ENCODE measurements around the gene SNF8.

The SNF8 gene

DNA sequence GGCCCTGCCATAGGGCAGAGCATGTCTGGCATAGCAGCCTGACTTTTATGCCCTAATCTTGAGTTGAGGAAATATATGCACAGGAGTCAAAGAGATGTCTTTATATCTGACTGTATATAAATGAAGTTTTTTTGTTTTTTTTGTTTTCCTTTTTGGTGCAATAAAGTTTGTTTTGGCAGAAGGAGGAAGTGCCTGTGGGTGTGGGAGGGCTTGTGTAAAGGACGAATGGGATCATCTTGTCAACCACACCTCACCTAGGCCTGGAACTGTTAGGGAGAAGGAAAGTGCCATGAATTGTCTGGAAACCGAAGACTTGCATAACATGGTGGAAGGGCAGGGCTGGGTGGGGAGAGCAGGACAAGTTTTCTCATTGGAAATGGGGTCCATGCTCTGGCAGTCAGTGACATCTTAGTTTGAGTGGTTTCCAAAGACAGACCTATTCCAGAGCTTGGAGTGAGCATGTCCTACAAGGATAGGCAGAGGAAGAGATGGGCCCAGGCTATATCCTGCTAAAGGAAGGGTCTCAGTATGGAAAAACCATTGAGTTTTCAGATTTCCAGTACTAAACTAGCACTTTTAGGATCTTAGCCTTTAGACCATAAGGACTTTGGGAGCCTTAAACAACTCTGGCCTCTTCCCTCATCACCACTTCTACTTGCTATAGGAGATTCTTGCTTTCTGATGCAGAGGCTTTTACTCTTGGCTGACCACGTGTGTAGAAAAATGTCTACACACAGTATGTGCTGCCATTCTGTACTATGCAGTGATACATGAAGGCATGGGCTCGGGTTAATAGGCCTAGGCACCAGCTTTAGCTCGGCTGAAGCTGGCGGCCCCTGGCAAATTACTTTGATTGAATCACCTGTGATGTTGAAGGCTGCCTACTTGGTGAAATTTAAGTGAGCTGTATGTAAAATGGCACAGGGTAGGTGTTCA, 15.5 kb downstream of the SNF8 start:
- no peak for DNase-seq

DNA sequence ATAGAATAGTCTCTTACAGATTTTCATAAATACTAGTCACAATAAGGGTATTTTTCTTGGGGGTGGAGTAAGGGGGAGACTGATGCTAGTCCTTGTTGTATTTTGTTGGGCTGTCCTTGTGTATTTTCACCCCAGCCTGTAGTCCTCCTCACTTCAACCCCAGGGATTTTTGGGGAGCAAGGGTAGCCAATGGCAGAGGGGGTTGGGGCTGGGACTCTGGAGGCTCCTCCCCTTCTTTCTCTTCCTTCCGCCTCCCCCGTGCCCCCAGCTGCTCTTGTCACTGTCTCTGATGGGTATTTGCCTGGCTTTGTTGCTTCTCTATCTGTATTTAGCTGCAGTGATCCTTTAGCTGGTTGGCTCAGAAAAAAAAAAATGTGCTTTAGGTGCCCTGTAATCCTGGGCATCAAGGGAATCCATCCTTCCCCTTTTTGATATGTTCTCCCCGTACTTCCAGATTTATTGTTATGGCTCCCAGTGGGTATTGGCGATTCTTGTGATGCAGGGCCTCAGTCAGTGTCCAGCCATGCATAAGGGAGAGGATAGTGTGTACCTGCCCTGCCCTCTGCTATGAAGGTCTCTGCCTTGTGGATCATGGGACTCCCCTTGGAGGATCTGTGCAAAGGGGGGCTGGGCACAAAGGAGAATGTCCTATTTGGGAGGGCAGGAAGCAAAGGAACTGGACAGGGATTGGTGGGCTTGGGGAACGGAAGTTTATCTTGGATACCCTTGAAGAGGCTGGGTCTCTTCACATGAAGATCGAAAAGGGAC, 16.5 kb downstream of the SNF8 start:
- no peak for DNase-seq

DNA sequence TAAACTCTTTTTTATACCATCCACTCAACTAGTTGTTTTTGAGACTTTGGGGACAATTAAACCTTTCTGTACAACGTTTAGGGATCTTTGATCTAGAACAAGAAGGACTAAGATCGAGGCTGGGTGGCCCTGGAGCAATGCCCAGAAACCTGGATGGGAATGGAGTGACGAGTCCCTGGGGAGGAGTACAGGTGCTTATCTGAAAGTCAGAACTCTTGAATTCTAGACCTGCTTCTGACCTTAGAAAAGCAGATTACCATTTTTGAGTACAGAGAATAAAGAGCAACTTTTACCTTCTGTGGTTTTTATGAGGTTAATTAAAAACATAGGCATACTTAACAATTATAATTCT, 18.7 kb downstream of the SNF8 start:
- DNase-seq = no peak

DNA sequence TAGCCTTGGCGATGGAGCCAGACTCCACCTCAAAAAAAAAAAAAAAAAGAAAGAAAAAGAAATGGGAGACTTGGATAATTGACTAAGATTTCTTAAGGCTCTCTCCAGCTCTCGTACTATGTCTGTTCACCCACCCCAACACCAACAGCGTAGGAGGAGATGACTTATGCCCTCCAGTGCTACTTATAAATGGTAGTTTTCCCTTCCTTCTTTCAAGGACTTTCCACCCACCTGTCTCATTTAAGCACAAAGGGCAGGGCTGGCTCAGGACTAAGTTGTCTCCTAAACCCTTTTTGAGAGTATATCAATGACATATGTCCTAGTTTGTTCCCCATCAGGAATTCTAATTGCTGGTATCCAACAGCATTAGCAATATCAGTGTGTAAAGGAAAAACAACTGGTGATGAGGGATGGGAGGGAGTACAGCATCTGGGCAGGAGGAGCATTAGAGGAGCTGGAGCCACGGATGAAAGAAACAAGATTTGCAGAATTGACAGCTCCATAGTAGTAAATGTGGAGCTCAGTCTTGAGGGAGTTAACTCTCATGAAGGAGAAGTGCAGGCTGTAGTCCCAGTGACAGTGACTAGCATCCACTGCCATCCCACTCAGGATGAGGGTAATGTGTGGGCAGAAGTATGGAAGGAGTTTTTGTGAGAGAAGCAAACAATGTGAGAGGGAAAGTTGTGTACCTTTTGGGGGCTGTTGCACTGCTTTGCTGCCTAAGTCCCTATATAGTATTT, 19.2 kb downstream of the SNF8 start:
- DNase-seq = no peak

DNA sequence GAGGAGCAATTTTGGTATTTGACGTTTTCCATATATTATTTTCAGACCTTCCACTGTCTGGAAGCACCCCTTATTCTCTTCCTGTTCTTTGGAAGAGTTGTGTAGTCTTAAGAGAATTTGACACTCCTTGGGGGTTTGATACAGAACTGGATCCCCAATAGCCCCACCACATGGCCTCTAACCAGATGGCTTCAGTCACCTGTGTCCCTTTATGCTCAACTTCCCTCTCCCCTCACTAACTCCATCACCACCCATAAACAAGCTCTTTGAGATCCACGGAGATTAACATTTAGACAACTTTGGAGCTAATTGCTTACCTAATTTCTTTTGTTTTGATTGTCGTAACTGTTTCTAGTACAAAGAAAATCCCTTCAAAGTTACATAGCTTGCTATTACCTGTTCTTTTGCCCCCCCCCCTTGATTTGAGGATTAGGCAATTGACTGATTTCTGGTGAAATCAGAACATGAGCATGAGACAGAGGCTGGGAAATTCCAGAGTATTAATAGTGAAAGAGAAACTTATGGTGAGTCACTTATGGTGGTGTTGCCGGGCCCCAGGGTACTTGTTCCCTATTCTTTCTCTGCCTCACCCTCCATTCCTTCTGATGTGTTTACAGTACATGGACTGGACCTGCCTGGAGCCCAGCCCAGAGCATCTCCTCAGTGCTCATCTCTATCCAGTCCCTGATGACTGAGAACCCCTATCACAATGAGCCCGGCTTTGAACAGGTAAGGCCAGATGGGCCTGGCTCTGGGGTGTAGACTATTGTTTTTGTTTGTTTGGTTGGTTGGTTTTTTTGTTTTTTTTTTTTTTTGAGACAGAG, 29.0 kb downstream of the SNF8 start:
- no peak for DNase-seq

DNA sequence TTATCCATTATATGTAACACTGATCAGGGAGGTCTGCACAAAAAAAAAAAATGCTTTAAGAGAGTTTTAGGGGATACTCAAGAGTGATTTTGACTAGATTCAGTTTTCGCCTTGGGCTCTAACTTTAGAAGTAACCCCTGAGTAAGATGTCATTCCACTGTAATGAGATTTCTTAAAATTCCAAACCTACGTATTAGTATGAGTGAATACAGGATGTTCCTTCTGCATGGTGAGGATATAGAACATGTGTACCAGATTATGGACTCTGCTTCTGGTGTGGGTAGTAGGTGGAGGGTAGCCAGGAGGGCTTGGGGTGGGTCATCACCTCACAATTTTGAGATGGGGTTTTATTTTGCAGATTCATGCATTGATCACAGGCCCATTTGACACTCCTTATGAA, 32.2 kb downstream of the SNF8 start:
- no peak for DNase-seq

DNA sequence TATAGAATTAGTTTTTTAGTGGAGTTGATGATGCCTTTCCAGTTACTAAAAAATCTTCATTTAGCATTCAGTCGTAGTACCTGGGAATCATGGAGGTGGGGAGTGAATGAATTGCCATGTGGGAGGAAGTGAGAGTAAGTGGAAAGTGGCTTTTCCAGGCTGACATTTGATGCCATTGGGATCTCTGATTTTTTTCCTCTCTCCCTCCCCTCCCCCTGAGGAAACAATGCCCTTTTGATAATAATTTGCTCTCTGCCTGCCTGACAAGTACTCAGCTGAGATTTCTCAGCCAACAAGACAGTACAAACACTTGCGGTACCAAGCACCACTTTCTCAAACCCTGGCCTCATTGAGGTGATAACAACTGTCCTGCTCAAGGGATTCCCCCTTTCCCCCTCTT, 34.3 kb downstream of the SNF8 start:
- DNase-seq = no peak

DNA sequence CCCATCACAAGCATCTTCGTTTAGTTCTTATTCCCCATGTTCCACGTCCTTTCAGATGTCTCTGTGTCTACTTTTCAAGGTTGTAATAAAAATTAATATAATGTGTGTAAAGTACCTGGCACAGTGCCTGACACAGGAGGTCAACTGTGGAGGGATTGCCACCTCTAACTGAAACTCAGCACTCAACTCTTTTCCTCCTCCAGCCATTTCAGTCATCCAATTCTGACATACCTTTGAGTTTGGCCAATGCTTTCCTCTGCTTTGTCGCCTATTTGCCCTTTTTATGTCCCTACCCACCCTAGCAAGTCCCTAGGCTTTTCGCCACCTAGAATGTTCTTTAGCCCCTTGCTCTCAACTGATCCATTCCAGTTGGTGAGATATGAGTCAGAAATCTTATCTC, 34.9 kb downstream of the SNF8 start:
- no peak for DNase-seq

DNA sequence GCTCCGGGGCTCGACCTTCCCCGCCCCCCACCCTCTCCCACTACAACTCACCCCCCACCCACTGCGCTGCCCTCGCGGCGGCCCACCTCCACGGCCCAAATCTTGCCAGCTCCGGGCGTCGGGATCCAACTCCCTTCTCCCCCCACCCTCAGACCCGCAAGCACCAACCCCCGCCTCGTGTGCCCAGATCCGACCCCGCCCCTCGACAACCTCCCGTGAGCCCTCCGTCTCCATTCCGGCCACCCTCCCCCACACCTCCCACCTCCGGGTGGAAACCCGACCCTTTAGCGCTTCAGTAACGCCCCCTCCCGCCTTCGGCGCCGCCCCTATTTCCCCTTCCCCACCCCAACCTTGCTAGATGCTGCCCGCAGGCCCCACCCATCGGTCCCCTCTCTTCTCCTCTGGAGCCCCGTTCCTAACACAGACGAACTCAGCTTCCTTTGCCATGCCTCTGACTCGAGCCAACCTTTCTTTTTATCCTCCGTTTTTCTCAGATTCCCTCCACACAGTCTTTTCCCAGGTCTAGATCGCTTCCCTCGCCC, 35.7 kb downstream of the SNF8 start:
- peak; percentile 87 to 88 for DNase-seq

DNA sequence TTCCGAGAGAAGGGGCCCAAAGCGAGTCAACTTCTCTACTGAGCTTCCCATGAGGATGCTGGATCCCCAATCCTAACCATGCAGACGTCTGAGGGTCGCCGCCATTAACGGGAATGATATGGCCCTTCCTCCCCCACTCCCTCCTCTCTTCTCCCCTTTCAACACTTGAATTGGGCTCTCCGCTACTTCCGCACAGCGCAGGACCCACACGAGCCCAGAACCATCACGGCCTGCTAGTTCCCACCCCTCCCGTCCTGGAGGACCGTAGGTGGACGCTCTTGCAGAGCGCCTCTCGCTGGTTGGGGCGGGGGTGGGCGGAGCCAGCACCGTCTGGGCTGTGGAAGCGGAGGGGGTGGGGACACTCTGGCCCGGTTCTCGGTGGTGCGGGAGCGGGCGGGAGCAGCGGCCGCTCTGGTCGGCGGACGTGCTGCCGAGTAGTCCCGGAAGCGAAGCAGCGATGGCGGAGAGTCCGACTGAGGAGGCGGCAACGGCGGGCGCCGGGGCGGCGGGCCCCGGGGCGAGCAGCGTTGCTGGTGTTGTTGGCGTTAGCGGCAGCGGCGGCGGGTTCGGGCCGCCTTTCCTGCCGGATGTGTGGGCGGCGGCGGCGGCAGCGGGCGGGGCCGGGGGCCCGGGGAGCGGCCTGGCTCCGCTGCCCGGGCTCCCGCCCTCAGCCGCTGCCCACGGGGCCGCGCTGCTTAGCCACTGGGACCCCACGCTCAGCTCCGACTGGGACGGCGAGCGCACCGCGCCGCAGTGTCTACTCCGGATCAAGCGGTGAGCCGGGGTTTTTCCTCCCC, 36.4 kb downstream of the SNF8 start, which contains the start of gene UBE2Z:
Gene UBE2Z, plus strand, starts transcription at position 361 of the 797 bp plus-strand sequence. Its CDS starts 97 bp downstream, at position 458.
- peak; percentile 93 to 96 for DNase-seq

DNA sequence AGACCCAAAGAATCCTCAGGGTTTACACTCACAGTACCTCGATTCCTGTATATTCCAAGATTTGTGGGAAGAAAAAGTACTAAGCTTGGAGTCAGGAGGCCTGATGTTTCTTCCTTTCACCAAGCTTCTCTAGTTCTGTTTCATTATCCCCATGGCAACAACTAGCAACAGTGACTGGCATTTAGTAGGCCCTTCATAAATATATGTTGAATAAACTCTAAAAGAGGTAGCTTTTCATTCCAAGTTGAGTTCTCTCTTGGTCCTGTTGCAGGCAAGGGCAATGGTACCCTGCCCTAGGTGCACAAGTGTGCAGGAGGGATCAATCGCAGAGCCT, 37.0 kb downstream of the SNF8 start:
- peak in 1 of 2 experiments; percentile 57 for DNase-seq

DNA sequence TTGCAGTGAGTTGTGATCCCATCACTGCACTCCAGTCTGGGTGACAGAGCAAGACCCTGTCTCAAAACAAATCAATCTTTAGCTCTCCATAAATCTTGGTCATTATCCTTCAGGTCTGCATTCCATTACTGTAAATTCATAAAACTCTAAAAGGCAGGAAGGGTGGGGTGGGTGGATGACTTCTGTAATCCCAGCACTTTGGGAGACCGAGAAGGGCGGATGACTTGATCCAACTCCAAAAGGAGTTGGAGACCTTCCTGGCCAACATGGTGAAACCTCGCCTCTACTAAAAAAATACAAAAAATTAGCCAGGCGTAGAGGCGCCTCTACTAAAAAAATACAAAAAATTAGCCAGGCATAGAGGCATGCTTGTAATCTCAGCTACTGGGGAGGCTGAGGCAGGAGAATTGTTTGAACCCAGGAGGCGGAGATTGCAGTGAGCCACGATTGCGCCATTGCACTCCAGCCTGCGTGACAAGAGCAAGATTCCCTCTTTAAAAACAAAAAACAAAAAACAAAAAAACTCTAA, 38.6 kb downstream of the SNF8 start:
- no peak for DNase-seq

DNA sequence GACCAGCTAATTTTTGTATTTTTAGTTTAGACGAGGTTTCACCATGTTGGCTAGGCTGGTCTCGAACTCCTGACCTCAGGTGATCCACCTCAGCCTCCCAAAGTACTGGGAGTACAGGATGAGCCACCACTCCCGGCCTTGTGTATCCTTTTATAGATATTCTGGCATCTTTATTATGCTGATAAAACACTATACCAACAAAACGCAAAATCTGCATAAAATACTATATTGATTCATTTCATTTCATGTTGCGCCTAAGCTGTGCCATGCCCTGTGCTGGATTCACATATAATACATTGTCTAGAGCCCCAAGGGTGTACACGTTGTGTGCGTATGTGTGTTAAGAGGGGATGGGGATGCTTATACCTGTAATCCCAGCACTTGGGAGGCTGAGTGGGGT, 40.2 kb downstream of the SNF8 start:
- no peak for DNase-seq

DNA sequence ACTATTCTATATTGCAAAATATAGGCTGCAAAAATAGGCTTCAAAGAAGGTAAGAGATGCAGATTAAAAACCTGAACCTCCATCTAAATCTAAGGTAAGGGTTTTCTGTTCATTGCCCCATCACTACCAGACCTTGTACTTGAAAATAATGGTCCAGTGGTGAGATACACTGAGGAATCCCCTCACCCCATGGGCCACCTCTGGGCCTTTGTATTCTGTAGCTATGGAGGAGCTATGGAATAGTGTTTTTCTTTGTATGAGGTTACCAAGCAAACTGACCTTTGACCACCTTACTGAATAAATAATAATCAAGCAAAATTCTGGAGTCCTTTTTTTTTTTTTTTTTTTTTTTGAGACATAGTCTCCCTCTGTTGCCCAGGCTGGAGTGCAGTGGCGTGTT, 41.2 kb downstream of the SNF8 start:
- no peak for DNase-seq

DNA sequence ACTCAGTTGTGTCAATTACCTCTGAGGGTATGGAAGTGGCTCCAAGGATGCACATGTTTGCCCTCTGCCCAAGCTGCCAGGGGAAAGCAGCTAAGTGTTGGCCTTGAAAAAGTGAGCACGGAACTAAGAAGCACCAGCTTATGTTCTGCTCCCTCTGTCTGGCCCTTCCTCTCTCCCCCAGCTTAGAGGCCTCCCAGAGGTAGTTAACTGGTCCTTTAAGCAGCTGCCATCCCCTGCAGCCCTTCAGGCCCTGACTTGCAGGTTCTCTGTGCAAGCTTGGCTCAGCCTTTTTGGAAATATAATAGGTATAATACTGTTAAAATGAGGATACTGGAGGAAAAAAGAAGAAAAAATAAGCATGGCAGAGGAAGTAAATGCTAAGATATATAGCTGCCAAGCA, 43.4 kb downstream of the SNF8 start:
- no peak for DNase-seq

DNA sequence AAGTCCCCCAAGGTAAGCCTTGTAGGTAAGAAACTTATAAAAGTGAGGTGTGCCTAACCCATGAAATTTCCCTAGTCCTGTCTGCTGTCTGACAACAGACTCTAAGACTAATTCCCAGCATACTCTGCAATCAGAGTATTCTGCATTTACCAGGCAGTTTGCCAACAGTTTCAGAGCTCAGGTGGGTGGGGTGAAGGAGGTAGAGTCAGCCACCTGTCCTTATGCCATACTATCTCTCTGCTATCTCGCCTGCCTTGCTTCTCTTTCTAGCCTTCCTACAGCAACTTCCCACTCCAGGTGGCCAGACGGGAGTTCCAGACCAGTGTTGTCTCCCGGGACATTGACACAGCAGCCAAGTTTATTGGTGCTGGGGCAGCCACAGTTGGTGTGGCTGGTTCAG, 49.8 kb downstream of the SNF8 start:
- peak in 1 of 2 experiments; percentile 33 for DNase-seq

DNA sequence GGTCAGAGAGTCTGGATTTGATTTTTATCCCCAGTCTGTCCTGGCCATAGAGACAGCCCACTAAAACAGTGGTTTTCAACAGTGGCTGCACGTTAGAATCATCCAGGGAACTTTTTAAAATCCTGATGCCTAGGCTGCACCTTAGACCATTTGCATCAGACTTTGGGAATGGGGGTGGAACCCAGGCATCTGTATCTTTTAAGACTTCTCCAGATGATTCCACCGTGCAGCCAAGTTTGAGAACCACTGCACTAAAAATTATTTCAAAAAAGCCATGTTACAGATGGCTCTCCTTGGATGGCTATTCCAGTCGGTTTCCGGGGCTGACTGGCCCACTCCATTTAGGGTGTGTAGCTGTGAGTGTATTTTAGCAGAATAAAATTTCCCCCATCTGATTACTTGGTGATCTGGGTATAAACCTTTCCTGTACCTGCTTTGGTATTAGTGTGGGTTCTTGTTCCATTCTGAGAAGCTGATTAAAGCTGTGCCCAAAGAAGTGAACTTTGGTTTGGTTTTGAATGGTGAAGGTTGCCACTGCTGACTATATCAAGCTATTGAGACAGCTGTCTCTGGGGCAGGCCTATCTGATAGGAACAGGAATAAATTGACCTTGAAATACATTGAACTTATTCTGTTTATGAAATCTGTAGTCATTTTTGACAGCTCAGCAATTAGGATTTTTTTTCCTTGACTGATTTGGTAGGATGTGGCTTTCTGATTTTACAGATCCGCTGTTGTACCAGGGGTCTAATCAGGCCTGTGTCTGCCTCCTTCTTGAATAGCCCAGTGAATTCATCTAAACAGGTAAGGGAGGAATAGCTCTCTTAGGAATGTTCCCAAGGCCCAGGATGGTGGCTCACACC, 50.8 kb downstream of the SNF8 start:
- DNase-seq = no peak

DNA sequence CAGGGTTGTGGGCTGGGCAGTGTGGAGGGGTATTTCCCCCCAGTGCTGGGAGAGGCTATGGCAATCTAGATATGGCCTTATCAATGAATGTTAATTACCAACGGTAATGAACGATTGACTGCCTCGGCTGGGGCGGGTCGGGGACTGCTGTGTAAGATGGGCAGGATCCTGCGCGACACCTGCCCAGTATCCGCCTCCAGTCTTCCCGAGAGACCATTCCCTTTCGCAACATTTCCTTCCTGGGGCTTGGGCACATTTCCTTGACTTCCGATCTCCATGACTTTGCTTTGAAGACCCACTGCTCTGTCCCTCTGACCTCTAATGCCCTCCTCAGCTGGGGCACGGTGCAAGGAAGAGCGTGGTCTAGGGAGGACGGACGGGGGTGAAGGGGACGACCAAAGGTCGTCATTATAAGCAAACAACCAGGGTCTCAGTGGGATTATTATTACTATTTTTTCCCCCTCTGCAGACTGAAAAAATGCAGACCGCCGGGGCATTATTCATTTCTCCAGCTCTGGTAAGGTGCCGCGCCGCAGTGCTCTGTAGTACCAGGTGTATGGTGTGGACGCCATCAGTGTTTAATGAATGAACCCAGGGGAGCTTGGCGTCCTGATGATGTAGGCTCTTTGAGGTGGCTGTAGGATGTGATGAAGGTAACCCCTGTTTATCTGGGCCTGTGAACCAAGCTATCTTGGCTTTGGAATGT, 51.5 kb downstream of the SNF8 start:
- peak in 1 of 2 experiments; percentile 19 for DNase-seq

DNA sequence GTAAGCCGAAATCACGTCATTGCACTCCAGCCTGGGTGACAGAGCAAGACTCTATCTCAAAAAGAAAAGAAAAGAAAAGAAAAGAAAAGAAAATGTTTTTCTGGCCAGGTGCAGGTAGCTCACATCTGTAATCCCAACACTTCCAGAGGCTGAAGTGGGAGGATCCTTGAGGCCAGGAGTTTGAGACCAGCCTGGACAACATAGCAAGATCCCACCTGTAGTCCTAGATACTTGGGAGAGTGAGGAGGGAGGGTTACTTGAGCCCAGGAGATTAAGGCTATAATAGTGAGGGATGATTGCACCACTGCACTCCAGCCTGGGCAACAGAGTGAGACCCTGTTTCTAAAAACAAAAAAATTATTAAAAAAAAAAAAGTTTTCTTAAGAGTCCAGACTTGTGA, 54.6 kb downstream of the SNF8 start:
- no peak for DNase-seq
